Stimulated activated CD4-positive, alpha-beta T cell treated with anti-CD3 and anti-CD28 coated beads, Interleukin-15, amount 100 ng/mL, for 24 hours (primary cell): ENCODE measurements around the gene DSCAM.
A peak's percentile ranks its signal among the peaks of the same experiment; 100 is the strongest.

Experiments
- DNase-seq: peaks from one replicate; pipeline ENCODE4 v3.0.0-alpha.2; 2020

Gene DSCAM

DNA sequence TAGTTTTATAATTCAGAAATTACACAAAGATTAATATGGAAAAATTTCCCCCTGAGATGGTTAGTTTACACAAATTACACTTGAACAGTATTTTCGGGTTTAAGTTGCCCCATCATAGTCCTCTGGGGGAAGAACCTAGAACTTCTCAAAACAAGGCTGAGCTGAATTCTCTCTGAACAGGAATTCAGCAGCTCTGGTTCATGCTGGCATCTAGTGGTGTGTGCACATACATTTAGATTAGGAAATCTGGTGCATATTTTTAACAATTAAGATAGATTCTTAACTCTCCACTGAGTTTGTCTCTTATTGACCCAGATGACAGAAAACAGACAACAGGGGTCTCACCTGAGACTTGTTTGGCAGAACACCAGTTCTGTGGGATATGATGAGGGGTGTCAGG lies 410.7 kb downstream of the DSCAM start:
- no peak for DNase-seq

- DNase-seq: no peak
Observed at GRCh38 chr21:40433538-40433937, 413.4 kb downstream of the DSCAM start.

- no peak for DNase-seq
Observed at GRCh38 chr21:40425981-40426380, 421.0 kb downstream of the DSCAM start.

GRCh38 chr21:40422896-40423635 lies 423.9 kb downstream of the DSCAM start:
- no peak for DNase-seq

DNA sequence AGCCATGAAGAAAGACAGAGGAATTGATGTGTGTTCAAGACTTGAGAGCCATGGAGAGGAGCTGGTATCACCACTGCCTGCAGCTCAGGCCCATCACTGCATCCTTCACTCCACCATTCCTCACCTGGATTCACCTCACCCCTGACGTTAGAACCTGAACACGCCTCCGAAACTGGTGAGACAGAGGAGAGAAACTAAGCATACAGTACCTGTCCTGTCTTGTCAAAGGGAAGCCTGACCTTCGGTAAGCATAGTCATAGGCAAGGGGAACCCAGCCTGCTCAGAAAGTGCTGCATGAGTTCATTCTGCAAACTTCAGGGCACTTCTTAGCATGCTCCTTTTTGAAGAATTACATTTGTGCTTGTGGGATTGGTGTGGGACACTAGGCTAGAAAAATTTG lies 425.8 kb downstream of the DSCAM start:
- no peak for DNase-seq

GRCh38 chr21:40416572-40416971 lies 430.4 kb downstream of the DSCAM start:
- DNase-seq: no peak

DNA sequence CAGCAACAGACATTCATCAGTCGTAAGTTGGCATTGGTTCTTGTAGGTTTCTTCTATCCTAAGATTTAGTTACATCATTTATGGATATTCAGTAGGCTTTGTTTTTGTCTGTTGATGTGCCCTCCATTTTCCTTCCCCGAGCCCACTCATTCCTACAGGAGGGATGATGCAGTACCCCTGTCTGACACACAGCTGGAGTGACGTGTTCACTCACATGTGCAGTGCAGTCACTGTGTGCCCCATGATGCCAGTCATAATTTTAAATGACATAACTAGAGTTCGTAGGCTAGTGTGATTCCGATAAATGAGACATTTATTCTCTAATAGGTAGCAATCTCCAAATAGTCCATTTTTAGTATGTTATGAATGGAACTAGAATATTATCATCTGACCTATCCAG lies 438.4 kb downstream of the DSCAM start:
- DNase-seq: no peak

- DNase-seq: no peak
Observed at GRCh38 chr21:40404396-40404800, 442.6 kb downstream of the DSCAM start.

DNA sequence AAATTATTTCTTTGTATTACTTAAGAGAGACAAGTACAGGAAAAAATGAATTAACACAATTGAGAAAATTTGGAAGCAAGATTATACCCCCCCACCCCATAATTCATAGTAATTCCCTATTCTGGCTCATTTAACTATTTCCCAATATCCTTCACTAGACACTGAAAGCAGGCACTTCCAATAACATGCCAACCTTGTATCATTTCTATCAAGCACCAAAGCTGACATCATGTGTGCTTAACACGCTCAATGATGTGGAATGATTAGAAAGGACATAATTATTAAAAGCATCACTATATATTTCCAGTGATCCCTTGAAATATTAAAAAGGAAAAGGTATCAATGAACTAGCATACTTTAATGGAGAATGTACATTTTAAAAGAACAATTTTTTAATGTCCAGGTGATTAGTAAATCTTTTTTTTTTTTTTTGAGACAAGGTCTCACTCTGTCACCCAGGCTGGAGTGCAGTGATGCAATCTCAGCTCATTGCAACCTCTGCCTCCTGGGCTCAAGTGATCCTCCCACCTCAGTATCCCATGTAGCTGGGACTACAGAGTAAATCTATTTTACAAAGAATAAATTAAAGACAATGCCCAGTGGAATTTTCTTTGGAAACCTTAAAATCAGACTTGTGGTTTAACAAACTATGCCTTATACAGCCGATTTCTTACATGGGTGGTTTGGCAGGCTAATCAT lies 443.9 kb downstream of the DSCAM start:
- no peak for DNase-seq

DNA sequence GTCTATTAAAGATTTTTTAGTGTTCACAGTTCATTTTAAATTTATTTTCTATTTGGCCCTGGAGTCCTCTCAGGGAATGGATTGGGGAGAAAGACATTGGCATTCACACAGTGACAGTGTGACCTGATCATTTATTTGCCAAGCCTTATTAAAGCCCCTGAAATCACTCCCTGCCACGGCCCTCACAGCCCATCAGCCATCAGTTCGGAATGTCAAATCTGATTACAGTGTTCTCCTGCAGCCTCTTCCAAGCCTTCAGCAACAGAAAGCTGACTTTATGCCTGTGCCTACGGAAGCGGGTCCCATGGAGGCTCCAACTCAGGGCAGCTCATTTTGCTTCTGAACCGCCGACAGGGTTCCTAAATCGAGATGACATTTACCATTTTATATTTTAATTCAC lies 451.2 kb downstream of the DSCAM start:
- DNase-seq: no peak

DNA sequence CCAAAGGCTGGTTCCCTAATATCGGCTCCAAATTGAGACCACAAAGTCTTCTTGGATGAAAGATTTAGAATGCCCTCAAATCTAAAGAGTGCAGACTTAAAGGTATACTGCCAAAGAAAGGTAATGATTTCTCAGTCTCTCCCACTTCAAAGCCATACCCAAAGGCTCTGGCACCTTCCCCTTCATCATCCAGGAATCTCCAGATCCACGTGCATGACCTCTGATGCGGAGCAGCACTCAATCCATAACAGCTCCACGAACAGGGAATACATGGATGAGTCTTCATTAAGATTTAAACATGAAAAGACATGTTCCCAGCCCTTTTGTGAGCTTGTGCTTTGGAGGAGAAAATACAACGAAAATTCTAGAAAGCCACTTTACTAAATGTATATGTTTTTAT lies 453.9 kb downstream of the DSCAM start:
- no peak for DNase-seq

GRCh38 chr21:40388046-40388445 lies 458.9 kb downstream of the DSCAM start:
- DNase-seq: no peak

DNA sequence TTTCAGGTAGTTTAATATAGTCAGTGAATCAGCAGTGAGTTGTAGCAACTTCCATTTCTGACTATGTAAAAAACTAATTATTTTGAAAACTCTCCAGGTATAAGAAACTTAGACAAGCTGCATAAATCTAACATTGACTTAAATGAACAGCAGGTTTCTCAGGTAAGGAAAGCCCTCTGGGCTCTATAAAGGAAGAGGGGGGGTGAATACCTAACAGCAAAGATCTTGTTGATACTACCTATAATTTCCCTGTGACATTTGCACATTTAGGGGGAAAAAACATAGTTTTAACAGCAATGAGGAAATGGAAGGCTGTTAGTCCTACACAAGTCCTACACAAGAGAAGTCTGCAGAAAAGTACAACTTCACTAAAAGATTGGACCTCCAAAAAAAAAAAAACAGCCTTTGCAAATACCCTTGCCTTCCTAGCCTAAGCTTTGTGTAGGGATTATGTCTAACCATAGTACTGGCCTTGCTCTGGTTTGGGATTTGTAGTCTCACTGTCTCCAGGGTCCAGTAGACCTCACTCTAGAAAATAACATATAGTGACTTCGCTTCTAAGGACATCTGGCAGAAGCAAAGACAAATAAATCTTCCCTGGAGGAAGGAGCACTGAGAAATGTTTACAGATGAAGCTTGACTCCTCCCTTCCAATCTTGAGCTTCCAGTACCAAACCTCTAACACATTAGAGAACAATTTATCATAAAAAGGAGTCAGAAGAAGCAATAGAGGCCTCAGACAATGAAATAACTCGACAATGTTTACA lies 459.8 kb downstream of the DSCAM start:
- DNase-seq: no peak

DNA sequence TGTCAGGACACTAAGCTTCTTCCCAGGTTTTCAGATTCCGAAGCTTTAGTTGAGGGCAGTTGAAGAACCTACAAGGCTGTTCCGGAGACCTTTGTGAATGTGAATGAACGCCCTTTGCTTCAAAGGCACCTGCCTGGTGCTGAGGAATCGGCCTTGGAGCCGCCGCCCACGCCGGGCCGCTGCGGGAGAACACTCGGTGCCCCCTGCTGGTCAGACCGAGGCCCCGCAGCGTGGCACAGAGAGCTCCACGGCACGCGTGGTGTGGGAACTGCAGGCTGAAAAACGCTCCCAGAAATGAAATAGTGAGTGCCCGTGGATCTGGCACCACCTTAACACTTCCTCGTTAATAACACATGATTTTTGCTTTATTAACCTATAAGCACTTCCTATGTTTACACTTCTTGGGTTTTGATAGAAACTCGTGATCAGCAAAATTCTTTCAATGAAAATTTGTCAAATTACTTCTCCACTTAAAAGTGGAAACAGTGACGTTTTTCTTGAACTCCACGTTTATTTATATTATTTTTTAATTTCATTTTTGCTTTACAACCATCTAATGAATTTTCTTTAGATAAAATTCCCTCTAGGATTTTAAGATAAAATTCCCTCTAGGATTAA lies 460.6 kb downstream of the DSCAM start:
- DNase-seq: peak; percentile 69

DNA sequence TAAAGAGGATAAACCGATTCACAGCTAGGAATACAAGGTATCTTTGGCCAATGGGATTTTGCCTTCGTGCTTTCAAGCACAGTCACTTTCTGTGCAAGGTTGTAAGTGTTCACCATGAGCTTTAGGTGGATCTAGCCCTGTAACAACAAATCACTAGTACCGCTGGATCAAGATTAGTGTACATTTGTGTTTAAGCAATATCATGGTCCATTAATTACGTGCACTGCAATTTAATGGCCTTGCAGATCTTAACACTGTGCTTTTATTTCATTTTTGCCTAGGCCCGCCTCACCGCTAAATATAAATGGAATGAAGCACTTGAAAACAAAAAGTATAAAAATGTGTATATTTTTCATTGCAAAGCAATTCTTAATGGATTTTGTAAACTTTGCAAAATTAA lies 461.1 kb downstream of the DSCAM start:
- no peak for DNase-seq

- no peak for DNase-seq
Observed at GRCh38 chr21:40383951-40384350, 463.0 kb downstream of the DSCAM start.

DNA sequence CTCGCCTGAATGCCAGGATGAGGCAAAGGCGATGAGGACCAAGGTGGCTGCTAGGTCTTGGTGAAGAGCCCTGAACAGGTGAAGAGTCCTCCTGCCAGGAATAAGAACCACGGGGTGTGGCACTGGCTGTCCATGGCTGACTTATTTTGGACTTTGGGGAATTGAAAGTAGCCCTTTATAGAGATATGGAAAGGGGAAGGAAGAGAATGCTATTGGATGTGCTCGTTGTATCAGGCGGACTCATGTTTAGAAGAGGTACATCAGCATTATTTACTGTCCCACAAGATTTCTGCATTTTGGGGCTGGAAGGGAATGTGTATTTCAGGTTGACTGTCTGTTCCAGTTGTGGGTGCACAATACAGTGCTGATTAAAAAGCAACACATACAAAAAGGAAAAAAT lies 465.8 kb downstream of the DSCAM start:
- no peak for DNase-seq

GRCh38 chr21:40379881-40380810 lies 466.8 kb downstream of the DSCAM start:
- DNase-seq: no peak

DNA sequence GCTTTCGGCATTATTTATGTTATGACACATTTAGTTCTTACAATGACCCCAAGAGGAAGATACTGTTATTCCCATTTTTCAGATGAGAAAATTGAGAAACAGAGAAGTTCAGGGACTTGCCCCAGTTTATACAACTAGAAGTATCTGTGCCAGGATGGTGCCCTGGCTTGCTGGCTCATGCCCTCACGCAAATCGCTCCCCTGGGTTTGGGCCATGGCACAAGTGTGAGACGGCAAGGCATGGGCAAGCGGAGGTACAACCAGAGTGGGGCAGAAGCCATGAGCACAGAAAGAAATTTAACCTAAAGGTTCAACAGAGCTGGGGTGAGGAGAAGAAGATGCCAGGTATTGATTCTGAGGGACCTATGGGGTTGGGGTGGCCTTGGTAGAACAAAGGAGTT lies 469.8 kb downstream of the DSCAM start:
- DNase-seq: no peak

DNA sequence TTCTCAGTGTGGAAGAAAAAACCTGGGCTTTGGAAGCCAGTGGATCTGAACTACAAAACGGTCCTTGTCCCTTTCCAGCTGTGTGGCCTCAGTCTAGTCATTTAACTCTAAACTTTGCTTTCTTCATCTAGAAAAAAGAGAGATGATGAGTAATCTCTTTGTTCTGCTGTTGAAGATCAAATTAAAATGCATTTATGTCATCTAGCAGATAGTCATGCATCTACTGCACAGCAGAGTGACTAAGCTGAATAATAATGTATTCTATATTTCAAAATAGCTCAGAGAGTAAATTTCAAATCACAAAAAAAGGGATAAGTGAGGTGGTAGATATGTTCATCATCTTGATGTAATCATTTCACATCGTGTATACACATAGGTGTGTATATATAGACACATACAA lies 473.2 kb downstream of the DSCAM start:
- DNase-seq: no peak

- no peak for DNase-seq
Observed at GRCh38 chr21:40372506-40372905, 474.5 kb downstream of the DSCAM start.

DNA sequence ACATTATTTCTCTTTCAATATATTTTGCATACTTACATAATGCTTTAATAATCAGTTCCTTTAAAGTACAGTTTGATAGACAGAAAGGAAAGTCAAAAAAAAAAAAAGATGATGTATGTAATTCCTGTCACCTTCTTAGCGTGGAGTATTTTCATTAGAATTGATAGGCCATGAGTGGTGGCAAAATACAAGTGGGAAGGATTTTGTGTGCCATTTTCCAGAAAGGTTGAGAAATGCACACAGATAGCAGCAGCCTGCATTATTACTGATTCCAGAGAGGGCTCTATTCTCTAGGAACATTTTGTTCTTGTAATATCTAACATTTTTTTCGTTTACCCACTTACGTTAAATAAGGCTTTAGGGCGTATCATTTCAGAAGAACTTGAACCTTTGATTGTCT lies 475.6 kb downstream of the DSCAM start:
- DNase-seq: no peak
